Measurements from ENCODE around the gene RPLP1. TPM values are rescaled to one million over a fixed set of nuclear protein-coding genes. Genes with fewer than 3 reads are reported as not detected.

The RPLP1 gene
- total RNA-seq, 1 experiment from 2014 or later = 1,535 TPM

DNA sequence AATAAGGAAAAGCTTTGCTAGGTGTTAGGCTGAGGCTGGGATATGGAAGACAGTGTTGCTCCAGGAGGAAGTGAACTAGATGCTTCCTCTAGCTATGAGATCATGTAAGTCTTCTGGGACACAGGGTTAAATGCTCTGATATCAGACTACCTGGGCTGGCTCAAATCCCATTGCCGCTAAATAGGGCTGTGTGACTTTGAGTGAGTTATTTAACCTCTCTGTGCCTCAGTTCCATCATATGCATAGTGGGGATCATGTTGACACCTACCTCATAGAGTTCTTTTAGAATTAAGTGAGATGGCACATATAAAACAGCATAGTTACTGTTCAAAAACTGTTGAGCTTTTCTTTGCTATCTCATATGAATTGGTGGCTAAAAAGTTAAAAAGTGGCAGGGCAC, 12.6 kb downstream of the RPLP1 start:
- CTCF ChIA-PET = interaction anchor here (1.0 to 1.6 kb wide), 3 partner anchors 9 to 633 kb away, joined by 6 to 13 read pairs (median 6); partner anchors contain the start of gene RPLP1
- no TSS peak for BruUV-seq (replicated peaks)
- no peak overlapping the region for H3K27ac Mint-ChIP-seq (ENCODE audit: unreplicated experiment)
- H3K4me1 Mint-ChIP-seq (ENCODE audit: low read depth, unreplicated experiment) = peaks cover 69% of the 10 kb centered on the region
- H3K27me3 Mint-ChIP-seq (ENCODE audit: unreplicated experiment) = no peaks in the 10 kb centered on the region
- peaks cover 31% of the 10 kb centered on the region for H3K36me3 Mint-ChIP-seq (ENCODE audit: insufficient read depth, unreplicated experiment)
- no peak overlapping the region for H3K4me3 Mint-ChIP-seq (ENCODE audit: low read depth, unreplicated experiment)
- DNase-seq = no peak
- TF ChIP-seq, protein P1, sequence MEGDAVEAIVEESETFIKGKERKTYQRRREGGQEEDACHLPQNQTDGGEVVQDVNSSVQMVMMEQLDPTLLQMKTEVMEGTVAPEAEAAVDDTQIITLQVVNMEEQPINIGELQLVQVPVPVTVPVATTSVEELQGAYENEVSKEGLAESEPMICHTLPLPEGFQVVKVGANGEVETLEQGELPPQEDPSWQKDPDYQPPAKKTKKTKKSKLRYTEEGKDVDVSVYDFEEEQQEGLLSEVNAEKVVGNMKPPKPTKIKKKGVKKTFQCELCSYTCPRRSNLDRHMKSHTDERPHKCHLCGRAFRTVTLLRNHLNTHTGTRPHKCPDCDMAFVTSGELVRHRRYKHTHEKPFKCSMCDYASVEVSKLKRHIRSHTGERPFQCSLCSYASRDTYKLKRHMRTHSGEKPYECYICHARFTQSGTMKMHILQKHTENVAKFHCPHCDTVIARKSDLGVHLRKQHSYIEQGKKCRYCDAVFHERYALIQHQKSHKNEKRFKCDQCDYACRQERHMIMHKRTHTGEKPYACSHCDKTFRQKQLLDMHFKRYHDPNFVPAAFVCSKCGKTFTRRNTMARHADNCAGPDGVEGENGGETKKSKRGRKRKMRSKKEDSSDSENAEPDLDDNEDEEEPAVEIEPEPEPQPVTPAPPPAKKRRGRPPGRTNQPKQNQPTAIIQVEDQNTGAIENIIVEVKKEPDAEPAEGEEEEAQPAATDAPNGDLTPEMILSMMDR (IDR thresholded peaks at IDR 0.05; ENCODE audit: unreplicated experiment) = no peak
- intact Hi-C loops (cut with micrococcal nuclease; ENCODE audit: unreplicated experiment) = no loop called here
- H3K9me3 Mint-ChIP-seq (ENCODE audit: low read depth, unreplicated experiment) = no peaks in the 10 kb centered on the region

DNA sequence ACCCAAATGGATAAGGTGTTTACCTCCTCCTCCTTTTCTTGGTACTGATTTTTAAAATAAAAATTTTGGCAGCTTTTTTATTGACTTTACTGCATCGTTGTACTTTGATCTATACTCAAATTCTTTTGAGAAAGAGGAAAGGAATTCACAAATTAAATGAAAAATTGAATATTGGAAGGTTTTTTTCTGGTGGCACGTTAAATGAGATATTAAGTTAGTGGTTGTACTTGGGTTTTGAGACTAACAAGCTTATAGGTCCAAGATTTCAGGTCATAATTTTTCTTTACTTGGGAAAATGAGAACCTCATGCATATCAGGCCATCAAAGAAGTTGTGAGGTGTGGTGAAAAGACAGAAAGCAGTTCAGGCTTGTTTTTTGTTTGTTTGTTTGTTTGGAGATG, 14.1 kb downstream of the RPLP1 start:
- BruUV-seq (replicated peaks) = no TSS peak
- no peaks in the 10 kb centered on the region for H3K9me3 Mint-ChIP-seq (ENCODE audit: low read depth, unreplicated experiment)
- intact Hi-C loops (cut with micrococcal nuclease; ENCODE audit: unreplicated experiment) = no loop called here
- H3K27ac Mint-ChIP-seq (ENCODE audit: unreplicated experiment) = no peak overlapping the region
- peaks cover 27% of the 10 kb centered on the region for H3K36me3 Mint-ChIP-seq (ENCODE audit: insufficient read depth, unreplicated experiment)
- peaks cover 64% of the 10 kb centered on the region for H3K4me1 Mint-ChIP-seq (ENCODE audit: low read depth, unreplicated experiment)
- no peak for DNase-seq
- H3K27me3 Mint-ChIP-seq (ENCODE audit: unreplicated experiment) = no peaks in the 10 kb centered on the region
- H3K4me3 Mint-ChIP-seq (ENCODE audit: low read depth, unreplicated experiment) = no peak overlapping the region
- CTCF ChIA-PET = interaction anchor here (0.8 to 0.9 kb wide), 3 partner anchors 12 to 627 kb away, joined by 3 to 4 read pairs (median 3); no protein-coding TSS in a partner anchor
- TF ChIP-seq, protein P1 (IDR thresholded peaks at IDR 0.05; ENCODE audit: unreplicated experiment) = no peak

DNA sequence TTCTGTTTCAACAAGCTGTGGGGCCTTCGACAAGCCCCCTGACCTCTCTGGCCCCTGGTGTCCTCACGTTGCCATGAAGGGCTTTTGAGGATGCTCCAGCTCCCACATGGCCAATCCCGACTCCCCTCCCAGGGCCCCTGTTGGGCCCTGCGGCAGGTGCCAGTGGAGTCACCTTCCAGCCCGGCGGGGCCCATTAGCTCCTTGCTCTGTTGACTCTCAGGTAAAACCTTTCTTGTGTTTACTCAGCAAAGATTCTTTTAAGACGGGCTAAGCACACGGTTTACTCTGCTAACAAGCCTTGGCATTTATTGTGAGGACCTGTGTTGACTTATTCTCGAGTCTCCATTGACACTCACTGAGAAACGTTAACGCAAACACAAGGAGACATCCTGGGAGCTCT, 15.0 kb downstream of the RPLP1 start:
- TF ChIP-seq, protein P1 (IDR thresholded peaks at IDR 0.05; ENCODE audit: unreplicated experiment) = no peak
- Mint-ChIP-seq H3K4me1 (ENCODE audit: low read depth, unreplicated experiment) (peaks cover 58% of the 10 kb centered on the region), H3K9me3 (ENCODE audit: low read depth, unreplicated experiment) (no peaks in the 10 kb centered on the region), H3K27me3 (ENCODE audit: unreplicated experiment) (no peaks in the 10 kb centered on the region), H3K4me3 (ENCODE audit: low read depth, unreplicated experiment) (no peak overlapping the region), H3K36me3 (ENCODE audit: insufficient read depth, unreplicated experiment) (peaks cover 18% of the 10 kb centered on the region), H3K27ac (ENCODE audit: unreplicated experiment) (peak overlapping the region; percentile 89)
- CTCF ChIA-PET = interaction anchor here (0.6 to 1.9 kb wide), 5 partner anchors 13 to 630 kb away, joined by 4 to 5 read pairs (median 4); partner anchors contain the start of gene TLE3
- intact Hi-C loops (cut with micrococcal nuclease; ENCODE audit: unreplicated experiment) = no loop called here
- peak; percentile 25 for DNase-seq
- BruUV-seq (replicated peaks) = no TSS peak

DNA sequence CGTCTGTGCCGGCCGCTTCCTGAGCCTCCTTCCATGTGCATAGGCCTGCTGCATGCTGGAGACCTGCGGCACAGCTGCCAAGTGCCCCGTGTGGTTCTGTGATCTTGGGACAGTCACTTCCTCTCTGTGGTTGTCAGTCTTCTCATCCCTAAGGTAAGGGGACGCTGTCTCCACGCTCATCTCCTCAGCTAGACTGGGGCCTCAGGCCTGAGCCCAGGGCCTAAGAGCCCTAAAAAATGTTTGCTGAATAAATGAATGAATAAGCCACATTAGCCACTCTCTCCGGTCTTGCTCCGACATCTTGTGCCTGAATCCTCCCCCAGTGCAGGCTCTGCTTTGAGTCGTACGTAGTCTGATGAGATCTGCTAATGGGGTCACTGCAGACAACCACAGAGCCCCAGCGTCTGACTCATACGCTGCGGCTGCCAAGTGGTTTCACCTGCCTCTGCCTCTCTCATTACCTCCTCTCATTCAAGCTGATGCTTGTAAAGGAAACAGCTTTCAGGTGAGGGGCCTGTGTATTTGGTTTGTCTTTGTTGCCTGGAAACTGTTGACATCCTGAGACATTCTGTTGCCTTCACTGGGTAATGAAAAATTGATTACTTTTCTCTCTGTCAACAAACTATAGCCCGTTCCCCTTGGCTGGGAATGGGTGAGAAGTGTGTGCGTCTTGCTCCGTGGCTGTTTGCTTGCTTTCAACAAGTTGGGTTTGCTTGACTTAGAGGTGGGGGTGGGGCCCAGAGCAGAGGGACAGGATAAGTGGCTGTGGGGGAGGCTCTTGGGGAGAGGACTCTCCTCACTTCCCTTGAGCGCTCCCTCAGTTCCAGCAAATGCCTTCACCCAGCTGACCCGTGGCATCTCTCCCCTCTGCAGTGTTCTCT, 15.9 kb downstream of the RPLP1 start:
- peak overlapping the region; percentile 89 for H3K27ac Mint-ChIP-seq (ENCODE audit: unreplicated experiment)
- no peaks in the 10 kb centered on the region for H3K27me3 Mint-ChIP-seq (ENCODE audit: unreplicated experiment)
- CTCF ChIA-PET = interaction anchor here (0.6 to 1.9 kb wide), 10 partner anchors 10 to 712 kb away, joined by 3 to 5 read pairs (median 4); partner anchors contain the start of gene TLE3
- TF ChIP-seq, protein P1 (IDR thresholded peaks at IDR 0.05; ENCODE audit: unreplicated experiment) = no peak
- H3K4me3 Mint-ChIP-seq (ENCODE audit: low read depth, unreplicated experiment) = peak overlapping the region; percentile 56
- peaks cover 52% of the 10 kb centered on the region for H3K4me1 Mint-ChIP-seq (ENCODE audit: low read depth, unreplicated experiment)
- peak; percentile 88 for DNase-seq
- BruUV-seq (replicated peaks) = no TSS peak
- peaks cover 12% of the 10 kb centered on the region for H3K36me3 Mint-ChIP-seq (ENCODE audit: insufficient read depth, unreplicated experiment)
- H3K9me3 Mint-ChIP-seq (ENCODE audit: low read depth, unreplicated experiment) = no peaks in the 10 kb centered on the region
- intact Hi-C loops (cut with micrococcal nuclease; ENCODE audit: unreplicated experiment) = no loop called here
